ENCODE data around the gene SORCS3.

DNA sequence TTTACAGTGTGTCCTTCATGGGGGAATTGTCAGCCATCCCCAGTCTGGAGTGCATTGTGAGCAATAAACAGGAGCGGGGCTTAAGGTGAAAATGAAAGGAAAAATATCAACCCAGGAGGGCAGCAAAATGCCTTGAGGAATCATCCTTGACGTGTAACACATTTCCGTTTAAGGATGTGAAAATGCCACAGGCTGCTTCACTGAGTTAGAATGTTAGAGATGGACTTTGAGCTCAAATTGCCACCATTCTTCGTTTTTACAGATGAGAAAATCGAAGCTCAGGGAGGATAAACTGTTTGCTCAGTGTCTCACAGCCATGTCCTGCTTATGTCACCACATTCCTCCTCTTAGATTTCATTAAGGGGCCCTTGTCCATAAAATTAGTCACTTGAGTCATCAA, 23.1 kb downstream of the SORCS3 start:
- no peak for TF ChIP-seq GABPA (tag; conservative IDR thresholded peaks at IDR 0.05; ENCODE audit: low read depth)
- TF ChIP-seq, protein P1, sequence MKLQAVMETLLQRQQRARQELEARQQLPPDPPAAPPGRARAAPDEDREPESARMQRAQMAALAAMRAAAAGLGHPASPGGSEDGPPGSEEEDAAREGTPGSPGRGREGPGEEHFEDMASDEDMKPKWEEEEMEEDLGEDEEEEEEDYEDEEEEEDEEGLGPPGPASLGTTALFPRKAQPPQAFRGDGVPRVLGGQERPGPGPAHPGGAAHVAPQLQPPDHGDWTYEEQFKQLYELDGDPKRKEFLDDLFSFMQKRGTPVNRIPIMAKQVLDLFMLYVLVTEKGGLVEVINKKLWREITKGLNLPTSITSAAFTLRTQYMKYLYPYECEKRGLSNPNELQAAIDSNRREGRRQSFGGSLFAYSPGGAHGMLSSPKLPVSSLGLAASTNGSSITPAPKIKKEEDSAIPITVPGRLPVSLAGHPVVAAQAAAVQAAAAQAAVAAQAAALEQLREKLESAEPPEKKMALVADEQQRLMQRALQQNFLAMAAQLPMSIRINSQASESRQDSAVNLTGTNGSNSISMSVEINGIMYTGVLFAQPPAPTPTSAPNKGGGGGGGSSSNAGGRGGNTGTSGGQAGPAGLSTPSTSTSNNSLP (IDR thresholded peaks at IDR 0.05; ENCODE audit: borderline replicate concordance, low read depth, low read length), result no peak
- TF ChIP-seq HNRNPUL1 (IDR thresholded peaks at IDR 0.05; ENCODE audit: low read length), result no peak
- no peak for TF ChIP-seq ZNF197 (CRISPR knock-in tag; IDR thresholded peaks at IDR 0.05; ENCODE audit: low read depth)
- TF ChIP-seq, protein P2, sequence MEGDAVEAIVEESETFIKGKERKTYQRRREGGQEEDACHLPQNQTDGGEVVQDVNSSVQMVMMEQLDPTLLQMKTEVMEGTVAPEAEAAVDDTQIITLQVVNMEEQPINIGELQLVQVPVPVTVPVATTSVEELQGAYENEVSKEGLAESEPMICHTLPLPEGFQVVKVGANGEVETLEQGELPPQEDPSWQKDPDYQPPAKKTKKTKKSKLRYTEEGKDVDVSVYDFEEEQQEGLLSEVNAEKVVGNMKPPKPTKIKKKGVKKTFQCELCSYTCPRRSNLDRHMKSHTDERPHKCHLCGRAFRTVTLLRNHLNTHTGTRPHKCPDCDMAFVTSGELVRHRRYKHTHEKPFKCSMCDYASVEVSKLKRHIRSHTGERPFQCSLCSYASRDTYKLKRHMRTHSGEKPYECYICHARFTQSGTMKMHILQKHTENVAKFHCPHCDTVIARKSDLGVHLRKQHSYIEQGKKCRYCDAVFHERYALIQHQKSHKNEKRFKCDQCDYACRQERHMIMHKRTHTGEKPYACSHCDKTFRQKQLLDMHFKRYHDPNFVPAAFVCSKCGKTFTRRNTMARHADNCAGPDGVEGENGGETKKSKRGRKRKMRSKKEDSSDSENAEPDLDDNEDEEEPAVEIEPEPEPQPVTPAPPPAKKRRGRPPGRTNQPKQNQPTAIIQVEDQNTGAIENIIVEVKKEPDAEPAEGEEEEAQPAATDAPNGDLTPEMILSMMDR (IDR thresholded peaks at IDR 0.05 in 2 of 3, conservative IDR thresholded peaks at IDR 0.05 in 1 of 3; ENCODE audit: insufficient read depth in 2 of 3, low read depth in 1 of 3, low read length in 3 of 3), result no peak
- no peak for TF ChIP-seq FOXM1 (IDR thresholded peaks at IDR 0.05; ENCODE audit: low read depth)
- TF ChIP-seq FOXM1 (CRISPR knock-in tag; IDR thresholded peaks at IDR 0.05; ENCODE audit: low read depth), result no peak
- TF ChIP-seq, protein P3, sequence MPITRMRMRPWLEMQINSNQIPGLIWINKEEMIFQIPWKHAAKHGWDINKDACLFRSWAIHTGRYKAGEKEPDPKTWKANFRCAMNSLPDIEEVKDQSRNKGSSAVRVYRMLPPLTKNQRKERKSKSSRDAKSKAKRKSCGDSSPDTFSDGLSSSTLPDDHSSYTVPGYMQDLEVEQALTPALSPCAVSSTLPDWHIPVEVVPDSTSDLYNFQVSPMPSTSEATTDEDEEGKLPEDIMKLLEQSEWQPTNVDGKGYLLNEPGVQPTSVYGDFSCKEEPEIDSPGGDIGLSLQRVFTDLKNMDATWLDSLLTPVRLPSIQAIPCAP (CRISPR knock-in tag; IDR thresholded peaks at IDR 0.05; ENCODE audit: borderline replicate concordance), result no peak
- no peak for TF ChIP-seq RAD21 (CRISPR knock-in tag; conservative IDR thresholded peaks at IDR 0.05 in 1 of 2, IDR thresholded peaks at IDR 0.05 in 1 of 2)
- TF ChIP-seq SMAD1 (IDR thresholded peaks at IDR 0.05; ENCODE audit: low read depth, low read length, partially characterized antibody), result no peak
- no peak for TF ChIP-seq SREBF2 (CRISPR knock-in tag; IDR thresholded peaks at IDR 0.05)
- TF ChIP-seq, protein P4, sequence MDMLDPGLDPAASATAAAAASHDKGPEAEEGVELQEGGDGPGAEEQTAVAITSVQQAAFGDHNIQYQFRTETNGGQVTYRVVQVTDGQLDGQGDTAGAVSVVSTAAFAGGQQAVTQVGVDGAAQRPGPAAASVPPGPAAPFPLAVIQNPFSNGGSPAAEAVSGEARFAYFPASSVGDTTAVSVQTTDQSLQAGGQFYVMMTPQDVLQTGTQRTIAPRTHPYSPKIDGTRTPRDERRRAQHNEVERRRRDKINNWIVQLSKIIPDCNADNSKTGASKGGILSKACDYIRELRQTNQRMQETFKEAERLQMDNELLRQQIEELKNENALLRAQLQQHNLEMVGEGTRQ (CRISPR knock-in tag; IDR thresholded peaks at IDR 0.05), result no peak
- TF ChIP-seq IRF2 (CRISPR knock-in tag; IDR thresholded peaks at IDR 0.05), result no peak
- no peak for TF ChIP-seq ZNF140 (CRISPR knock-in tag; IDR thresholded peaks at IDR 0.05)

Data from K562 (cell line).